ENCODE results near the gene KIF16B.
"Not testable (repeated sequence)": the region's sequence is repeated elsewhere in the genome, so short reads cannot be mapped to it uniquely, and the experiment has no call there.

Gene KIF16B

GRCh38 chr20:16554766-16555543, 18.3 kb downstream of the KIF16B start:
- DNase-seq, result no peak

GRCh38 chr20:16553684-16554083, 19.6 kb downstream of the KIF16B start:
- no peak for DNase-seq

DNA sequence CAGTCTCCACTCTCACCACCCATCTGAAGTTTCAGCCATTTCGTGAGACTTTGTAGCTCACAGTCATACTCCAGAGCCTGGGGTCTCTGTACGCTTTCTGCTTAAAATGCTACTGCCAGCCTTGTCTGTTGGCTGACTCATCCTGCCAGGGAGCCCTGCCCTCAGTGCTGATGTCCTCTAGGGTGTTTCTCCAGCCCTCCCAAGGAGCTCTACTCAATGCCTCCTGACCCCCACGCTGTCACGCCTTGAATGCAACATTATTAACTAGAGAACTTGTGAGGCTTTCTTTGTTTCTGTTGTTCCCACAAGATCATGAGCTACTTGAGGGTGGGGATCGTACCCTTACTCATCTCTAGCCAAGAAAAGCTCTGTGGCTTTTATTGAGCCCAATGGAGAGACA, 20.1 kb downstream of the KIF16B start:
- DNase-seq, result no peak

DNA sequence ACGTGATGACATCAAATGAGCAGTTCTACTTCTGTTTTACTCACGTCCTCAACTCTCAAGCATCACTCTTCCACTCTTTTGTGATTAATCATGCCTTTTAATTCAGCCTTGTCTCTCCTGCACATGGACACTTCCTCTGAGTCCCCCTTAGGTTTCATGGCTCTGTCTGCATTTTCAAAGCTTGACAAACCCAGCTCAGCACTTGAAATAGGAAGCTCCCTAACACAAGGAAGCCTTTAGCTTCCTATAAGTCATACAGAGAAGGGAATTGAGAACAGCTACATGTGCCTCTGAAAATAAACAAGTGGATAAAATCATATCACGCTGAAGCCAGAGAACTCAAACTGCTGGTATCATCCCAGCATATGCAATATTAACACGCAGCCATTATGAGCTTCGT, 21.2 kb downstream of the KIF16B start:
- DNase-seq, result no peak

- no peak for DNase-seq
Observed at GRCh38 chr20:16551607-16552006, 21.6 kb downstream of the KIF16B start.

- no peak for DNase-seq
Observed at GRCh38 chr20:16548068-16548672, 25.1 kb downstream of the KIF16B start.

- no peak for DNase-seq
Observed at GRCh38 chr20:16544949-16545348, 28.3 kb downstream of the KIF16B start.

DNA sequence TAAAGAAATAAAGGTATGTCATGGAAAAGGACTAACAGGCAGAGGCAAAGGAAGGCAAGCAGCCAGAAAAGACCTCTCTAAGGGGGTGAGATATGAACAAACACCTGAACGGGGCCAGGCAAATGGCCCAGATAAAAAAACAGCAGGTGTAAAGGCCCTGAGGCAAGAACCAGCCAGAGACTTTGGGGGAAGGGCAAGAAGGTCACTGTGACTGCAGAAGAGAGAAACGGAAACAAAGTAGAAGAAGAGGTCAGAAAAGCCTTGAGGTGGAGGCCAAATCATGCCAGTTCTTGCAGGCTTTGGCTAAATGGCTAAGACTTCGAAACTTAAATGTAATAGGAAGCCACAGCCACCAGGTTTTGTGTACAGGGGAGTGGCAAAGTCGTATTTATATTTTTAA, 30.8 kb downstream of the KIF16B start:
- DNase-seq, result no peak

DNA sequence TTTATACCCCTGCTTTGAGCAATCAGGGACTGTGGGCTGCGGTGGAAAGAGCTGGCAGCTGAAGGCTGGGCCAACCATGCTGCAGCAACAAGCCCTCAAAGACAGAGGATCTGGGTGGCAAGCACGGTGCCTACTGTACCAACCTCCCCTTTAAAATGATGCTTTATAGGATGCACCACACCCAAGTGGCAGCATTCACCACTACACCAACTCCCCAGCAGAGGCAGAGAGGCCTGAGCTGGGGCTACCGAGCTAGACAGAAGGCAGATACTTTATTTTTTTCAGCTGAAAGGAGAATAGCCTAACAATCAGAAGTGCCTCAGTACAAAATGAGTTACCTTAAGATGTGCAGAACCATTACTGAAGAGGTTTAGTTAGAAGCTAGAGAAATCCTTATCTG, 31.4 kb downstream of the KIF16B start:
- no peak for DNase-seq

DNA sequence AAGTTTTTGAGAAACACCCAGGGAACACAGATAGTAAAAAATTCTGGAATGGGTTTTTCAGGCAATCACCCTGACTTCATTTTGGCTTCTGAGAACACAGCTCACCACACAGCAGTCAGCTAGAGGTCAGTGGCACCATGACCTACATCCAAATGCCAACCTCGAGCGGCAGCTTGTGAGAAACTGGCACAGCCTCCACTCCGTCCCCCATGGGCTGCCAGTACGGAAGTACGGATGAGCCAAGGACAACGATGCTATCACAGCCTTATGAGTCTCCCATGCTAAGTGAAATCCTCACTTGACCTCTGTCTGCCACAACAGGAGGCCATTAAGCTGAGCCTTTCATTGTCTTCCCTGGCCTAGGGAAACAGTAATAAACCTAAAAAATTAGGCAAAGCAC, 32.0 kb downstream of the KIF16B start:
- no peak for DNase-seq

GRCh38 chr20:16539280-16540021, 33.8 kb downstream of the KIF16B start:
- no peak for DNase-seq

DNA sequence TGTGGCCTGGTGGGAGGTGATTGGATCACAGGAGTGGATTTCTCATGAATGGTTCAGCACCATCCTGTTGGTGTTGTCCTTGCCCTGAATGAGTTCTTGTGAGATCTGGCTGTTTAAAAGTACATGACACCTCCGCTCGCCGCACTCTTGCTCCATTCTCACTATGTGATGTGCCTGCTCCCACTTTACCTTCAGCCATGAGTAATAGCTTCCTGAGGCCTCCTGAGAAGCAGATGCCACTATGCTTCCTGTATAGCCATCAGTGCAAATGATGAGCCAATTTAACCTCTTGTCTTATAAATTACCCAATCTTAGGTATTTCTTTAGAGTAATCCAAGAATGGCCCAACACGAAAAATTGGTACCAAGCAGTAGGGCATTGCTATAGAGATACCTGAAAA, 34.5 kb downstream of the KIF16B start:
- DNase-seq, result no peak

DNA sequence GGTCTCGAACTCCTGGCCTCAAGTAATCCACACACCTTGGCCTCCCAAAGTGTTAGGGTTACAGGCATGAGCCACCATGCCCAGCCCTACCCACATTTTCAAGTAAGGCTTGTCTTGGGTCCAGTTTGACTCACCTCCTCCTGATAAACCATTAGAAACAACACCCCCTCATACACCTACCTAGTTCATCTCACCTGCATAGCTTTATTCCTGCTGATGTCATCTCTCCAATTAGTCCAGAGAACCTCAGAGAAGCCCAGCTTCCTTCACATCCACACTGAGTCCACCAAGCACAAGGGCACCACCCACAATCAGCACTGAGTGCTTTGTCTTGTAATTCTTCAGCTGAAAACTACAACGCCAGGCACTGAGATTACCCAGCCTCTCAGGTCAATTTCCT, 35.3 kb downstream of the KIF16B start:
- DNase-seq, result no peak

GRCh38 chr20:16537025-16537665, 36.1 kb downstream of the KIF16B start:
- DNase-seq, result no peak

GRCh38 chr20:16535277-16535676, 38.0 kb downstream of the KIF16B start:
- DNase-seq, result no peak

DNA sequence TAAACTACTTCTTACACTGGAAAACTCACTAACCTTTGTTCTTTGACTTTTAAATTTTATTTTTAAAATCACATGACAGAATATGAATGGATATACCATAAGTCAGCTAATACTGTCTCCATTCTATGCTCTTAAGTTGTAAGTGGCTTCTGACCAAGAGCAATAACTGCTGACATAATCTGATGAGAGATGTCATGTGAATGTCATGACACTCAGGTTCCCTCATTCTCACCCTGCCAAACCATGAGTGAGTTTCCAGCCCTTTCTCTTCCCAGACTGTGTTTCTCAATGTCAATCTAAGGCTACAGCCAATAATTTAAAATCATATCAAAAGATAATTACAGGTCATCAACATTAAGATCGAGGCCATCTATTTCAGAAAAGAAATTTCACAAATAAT, 39.7 kb downstream of the KIF16B start:
- no peak for DNase-seq

- DNase-seq, result no peak
Observed at GRCh38 chr20:16531485-16531884, 41.8 kb downstream of the KIF16B start.

GRCh38 chr20:16530201-16530681, 43.0 kb downstream of the KIF16B start:
- DNase-seq, result no peak

DNA sequence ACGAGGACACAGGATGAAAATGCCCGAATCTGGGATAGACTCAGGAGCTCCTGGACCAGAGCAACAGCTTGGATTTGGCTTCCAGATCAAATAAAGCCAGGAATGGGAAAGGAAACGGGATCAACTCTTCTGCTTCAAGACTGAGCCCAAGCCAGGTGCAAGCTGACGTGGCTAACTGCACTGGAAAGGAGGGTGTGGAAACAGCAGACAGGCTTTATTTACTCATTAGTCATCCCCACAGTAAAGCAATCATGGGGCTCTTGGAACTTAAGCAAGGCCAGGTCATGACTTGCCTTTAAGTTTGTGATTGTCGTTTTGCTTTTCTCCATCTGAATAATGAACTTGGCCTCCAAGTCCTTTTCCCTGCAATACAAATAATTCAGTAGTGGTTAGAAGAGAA, 45.2 kb downstream of the KIF16B start:
- DNase-seq, result no peak

DNA sequence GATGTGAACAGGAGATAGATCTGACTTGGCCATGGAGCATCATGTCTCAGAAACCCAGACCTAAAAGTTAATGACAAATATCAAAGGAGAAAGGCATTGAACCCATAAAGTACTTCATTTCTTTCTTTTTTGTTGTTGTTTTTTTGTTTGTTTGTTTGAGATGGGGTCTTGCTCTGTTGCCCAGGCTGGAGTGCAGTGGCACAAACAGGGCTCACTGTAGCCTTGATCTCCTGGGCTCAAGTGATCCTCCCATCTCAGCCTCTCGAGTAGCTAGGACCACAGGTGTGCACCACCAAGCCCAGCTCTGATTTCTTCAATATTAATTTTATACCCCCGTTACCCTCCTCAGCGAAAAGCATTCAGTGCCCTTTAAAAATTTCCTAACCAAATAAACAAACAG, 45.8 kb downstream of the KIF16B start:
- no peak for DNase-seq

DNA sequence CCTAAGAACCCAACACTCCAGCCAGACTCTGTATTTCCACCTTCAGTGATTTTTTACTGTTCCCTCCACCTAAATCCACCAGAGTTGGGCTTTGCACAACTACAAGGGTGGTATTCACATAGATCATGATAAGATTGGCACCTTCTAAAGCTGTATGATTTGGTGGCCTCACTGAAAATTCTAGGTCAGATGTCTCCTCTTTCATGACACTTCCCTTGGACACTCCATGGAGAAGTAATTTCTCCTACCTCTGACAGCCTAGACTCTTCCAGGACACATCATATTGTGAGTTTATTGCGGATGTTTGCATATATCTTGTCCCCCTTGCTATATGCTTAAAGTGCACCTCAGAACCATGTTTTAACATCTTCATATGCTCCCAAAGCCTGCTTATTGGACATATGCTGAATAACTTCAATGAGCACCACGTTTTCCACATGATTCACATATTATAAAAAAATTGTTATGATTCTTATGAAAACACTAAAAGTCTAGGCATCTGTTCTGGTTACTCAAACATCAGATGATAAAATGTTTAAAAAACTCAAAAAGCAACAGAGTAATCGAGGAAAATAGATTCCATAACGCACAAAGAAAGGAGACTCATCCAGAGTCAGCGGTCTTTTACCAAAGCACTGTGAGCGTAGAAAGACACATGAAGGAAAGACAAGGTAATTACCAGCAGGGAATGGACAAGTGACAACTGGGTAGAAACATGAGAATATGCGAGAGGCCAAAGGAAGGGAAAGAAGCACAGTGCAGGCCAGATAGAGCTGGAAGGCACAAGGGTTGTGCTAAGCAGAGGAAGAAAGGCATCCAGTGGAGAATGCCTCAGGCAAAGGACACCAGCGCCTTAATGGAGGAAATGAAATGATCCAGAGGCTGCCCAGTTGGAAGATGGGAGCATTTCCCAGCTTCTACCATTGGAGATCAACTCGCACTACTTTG, 46.5 kb downstream of the KIF16B start:
- DNase-seq, result no peak

GRCh38 chr20:16522651-16523050, 50.6 kb downstream of the KIF16B start:
- DNase-seq, result not testable (repeated sequence)
